ENCODE data around the gene CD58.

CD58 gene

DNA sequence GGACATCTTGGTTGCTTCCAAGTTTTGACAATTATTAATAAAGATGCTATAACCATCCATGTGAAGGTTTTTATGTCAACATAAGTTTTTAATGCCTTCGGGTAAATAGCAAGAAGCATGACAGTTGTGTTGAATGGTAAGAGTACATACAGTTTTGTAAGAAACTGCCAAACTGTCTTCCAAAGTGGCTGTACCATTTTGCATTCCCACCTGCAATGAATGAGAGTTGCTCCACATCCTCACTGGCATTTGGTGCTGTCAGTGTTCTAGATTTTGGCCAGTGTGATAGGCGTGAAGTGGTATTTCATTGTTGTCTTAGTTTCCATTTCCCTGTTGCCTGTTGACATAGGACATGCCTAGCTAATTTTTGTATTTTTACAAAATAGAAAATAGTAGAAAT, 45.4 kb downstream of the CD58 start:
- DNase-seq (ENCODE audit: low read depth) = no peak
- TF ChIP-seq, protein P1, sequence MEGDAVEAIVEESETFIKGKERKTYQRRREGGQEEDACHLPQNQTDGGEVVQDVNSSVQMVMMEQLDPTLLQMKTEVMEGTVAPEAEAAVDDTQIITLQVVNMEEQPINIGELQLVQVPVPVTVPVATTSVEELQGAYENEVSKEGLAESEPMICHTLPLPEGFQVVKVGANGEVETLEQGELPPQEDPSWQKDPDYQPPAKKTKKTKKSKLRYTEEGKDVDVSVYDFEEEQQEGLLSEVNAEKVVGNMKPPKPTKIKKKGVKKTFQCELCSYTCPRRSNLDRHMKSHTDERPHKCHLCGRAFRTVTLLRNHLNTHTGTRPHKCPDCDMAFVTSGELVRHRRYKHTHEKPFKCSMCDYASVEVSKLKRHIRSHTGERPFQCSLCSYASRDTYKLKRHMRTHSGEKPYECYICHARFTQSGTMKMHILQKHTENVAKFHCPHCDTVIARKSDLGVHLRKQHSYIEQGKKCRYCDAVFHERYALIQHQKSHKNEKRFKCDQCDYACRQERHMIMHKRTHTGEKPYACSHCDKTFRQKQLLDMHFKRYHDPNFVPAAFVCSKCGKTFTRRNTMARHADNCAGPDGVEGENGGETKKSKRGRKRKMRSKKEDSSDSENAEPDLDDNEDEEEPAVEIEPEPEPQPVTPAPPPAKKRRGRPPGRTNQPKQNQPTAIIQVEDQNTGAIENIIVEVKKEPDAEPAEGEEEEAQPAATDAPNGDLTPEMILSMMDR (conservative IDR thresholded peaks at IDR 0.05; ENCODE audit: control insufficient read depth, insufficient read depth, low read depth, low read length) = no peak
- H3K4me3 ChIP-seq (ENCODE audit: control insufficient read depth, low read depth, low read length) = no peak overlapping the region

DNA sequence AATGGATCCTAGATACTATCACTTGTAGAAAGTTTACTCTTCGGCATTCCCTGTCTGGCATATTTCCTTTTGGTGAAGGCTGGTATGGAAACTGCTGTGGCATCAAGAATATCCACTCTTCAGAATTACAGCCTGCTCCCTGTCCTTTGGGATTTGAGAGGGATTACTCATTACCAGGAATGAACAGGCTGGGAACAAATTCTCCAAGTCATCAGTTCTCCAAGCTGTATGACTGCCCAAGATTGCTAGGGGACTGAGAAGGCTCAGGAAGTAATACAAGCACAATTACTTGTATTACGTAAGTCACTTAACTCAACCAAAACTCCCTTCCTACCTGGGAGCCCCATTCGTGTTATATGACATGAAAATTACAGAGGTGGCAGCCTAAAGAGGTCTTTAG, 49.6 kb downstream of the CD58 start:
- no peak overlapping the region for H3K4me3 ChIP-seq (ENCODE audit: control insufficient read depth, low read depth, low read length)
- DNase-seq (ENCODE audit: low read depth) = peak; percentile 84
- TF ChIP-seq, protein P1 (conservative IDR thresholded peaks at IDR 0.05; ENCODE audit: control insufficient read depth, insufficient read depth, low read depth, low read length) = no peak

DNA sequence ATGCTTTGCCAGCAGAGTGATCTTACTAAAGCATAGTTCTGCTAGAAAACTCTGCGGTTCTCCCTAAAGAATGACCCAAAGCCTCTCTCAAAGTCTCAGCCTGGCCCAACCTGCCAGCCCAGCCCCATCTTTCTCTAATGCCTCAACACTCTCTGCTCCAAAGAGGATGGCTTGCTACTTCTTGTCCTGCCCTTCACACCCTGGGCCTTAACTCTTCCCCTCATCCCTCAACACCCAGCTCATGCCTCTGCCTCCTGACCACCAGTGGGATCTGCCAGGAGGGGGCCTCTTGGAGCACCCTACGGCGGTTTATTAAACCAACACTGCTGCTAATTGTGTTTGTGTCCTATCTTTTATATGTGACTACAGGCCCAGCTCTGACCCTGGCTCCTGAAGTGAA, 52.4 kb downstream of the CD58 start:
- no peak for DNase-seq (ENCODE audit: low read depth)
- H3K4me3 ChIP-seq (ENCODE audit: control insufficient read depth, low read depth, low read length) = no peak overlapping the region
- TF ChIP-seq, protein P1 (conservative IDR thresholded peaks at IDR 0.05; ENCODE audit: control insufficient read depth, insufficient read depth, low read depth, low read length) = no peak

DNA sequence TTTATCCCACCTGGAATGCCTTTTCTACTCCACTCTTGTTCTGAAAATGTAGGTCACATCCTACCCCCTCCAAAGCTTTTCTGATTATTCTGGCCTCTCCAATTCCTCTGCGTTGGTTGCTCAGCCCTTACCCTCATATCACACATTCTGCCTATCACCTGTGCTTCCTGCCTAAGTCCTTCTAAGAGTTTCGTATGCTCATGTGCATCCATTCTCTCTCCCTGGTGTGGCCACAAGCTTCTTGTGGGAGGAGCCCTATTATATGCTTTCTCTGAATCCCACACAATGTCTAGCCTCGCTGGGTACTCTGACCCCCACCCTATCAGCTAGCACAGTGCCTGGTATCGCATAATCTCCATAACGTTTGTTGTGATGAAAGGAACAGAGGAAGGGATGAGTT, 54.2 kb downstream of the CD58 start:
- TF ChIP-seq, protein P1 (conservative IDR thresholded peaks at IDR 0.05; ENCODE audit: control insufficient read depth, insufficient read depth, low read depth, low read length) = no peak
- H3K4me3 ChIP-seq (ENCODE audit: control insufficient read depth, low read depth, low read length) = no peak overlapping the region
- no peak for DNase-seq (ENCODE audit: low read depth)

DNA sequence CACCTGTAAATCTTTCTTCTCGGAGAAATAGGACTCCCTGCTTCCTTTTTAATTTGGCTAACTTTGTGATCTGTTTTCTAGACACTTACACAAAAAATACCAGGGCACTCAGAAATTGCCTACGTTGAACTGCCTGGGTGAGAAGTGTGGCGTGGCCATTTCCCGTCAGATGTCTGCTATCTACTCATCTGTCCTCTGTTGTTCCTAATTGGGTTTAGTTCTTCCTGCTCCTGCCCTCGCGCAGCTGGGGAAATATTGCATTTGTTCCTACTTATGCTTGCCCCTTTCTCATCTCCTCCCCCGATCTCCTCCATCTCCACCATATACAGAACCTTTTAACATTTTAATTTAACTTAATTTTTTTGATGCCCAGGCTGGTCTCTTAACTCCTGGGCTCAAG, 55.1 kb downstream of the CD58 start:
- H3K4me3 ChIP-seq (ENCODE audit: control insufficient read depth, low read depth, low read length) = no peak overlapping the region
- TF ChIP-seq, protein P1 (conservative IDR thresholded peaks at IDR 0.05; ENCODE audit: control insufficient read depth, insufficient read depth, low read depth, low read length) = no peak
- no peak for DNase-seq (ENCODE audit: low read depth)

DNA sequence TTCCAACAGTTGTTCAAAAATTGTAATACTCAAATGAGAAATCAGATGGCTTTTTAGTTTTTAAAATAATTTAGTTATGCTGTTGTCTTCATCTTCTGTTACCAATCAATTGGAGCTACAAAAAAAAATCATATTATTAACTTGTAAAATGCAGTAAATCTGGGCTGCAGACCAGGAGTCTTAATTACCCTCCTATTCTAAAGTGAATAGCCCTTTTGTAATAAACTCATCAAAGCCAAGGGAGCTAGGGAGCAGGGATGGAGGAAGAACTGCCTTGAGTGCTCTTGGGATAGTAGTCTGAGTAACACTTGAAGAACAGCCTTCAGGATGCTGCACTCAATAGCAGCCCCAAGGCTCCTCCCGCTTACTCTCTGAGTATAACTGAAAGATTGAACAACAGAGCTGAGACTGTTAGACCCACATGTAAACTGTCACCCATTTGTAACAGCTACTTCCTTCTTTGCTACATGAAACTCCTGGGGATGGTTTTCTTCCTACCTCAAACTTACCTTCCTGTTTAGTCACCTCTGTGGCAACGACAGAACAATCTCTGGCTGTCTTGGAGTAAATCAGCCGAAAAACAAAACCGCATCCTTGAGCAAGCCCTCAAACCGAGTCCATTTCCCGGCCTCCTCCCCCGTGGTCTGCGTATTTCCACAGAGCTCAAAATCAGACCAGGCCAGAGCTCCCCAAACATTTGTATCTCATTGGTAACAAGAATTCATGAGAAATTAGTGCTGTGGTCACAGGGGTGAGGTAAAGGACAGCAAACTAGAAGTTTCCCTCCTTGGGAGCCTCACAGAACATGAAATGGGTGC, 55.9 kb downstream of the CD58 start:
- TF ChIP-seq, protein P1 (conservative IDR thresholded peaks at IDR 0.05; ENCODE audit: control insufficient read depth, insufficient read depth, low read depth, low read length) = no peak
- no peak overlapping the region for H3K4me3 ChIP-seq (ENCODE audit: control insufficient read depth, low read depth, low read length)
- peak; percentile 74 for DNase-seq (ENCODE audit: low read depth)
